GM21529 (cell line): ENCODE measurements around the gene APBA2.
"Not testable (repeated sequence)": the region's sequence is repeated elsewhere in the genome, so short reads cannot be mapped to it uniquely, and the experiment has no call there.

Source experiments
- ATAC-seq: cut with Tn5 transposase; IDR thresholded peaks from one replicate; pipeline ENCODE4 v1.9.1; 2021; ENCODE audit not compliant: unreplicated experiment

The APBA2 gene

GRCh38 chr15:29142129-29142747 is 256.5 kb downstream of the APBA2 start:
- ATAC-seq = no peak

- no peak for ATAC-seq
These were observed 257.5 kb downstream of the APBA2 start for GRCh38 chr15:29143293-29143692.

GRCh38 chr15:29143909-29144635 is 258.3 kb downstream of the APBA2 start:
- peak; percentile 48 for ATAC-seq

GRCh38 chr15:29149738-29150075 is 263.9 kb downstream of the APBA2 start:
- no peak for ATAC-seq

- ATAC-seq = no peak
These were observed 265.0 kb downstream of the APBA2 start for GRCh38 chr15:29150515-29151483.

- no peak for ATAC-seq
These were observed 265.7 kb downstream of the APBA2 start for GRCh38 chr15:29151484-29151857.

GRCh38 chr15:29156521-29156920 is 270.7 kb downstream of the APBA2 start:
- ATAC-seq = no peak

- no peak for ATAC-seq
These were observed 274.1 kb downstream of the APBA2 start for GRCh38 chr15:29159771-29160455.

- no peak for ATAC-seq
These were observed 276.6 kb downstream of the APBA2 start for GRCh38 chr15:29162411-29162810.

GRCh38 chr15:29167122-29167521 is 281.3 kb downstream of the APBA2 start:
- ATAC-seq = not testable (repeated sequence)
